DOHH2 (cell line): ENCODE data around the gene SPRR2G.

Source experiments
- EZH2phosphoT487 ChIP-seq: fragments of 200-600 bp; sonication (generic); IDR thresholded peaks from 2 replicates; pipeline ENCODE4 v1.6.1; 2017; ENCODE audit warnings: borderline replicate concordance, mild to moderate bottlenecking, antibody characterized with exemption, low read length, moderate library complexity, mixed read lengths
- TF ChIP-seq, protein P1 (sequence below): fragments of 200-600 bp; sonication (generic); IDR thresholded peaks from one replicate; pipeline ENCODE4 v1.5.1; 2014; ENCODE audit warnings: antibody characterized with exemption, mild to moderate bottlenecking, low read depth, low read length; ENCODE audit not compliant: poor library complexity, severe bottlenecking

DNA sequence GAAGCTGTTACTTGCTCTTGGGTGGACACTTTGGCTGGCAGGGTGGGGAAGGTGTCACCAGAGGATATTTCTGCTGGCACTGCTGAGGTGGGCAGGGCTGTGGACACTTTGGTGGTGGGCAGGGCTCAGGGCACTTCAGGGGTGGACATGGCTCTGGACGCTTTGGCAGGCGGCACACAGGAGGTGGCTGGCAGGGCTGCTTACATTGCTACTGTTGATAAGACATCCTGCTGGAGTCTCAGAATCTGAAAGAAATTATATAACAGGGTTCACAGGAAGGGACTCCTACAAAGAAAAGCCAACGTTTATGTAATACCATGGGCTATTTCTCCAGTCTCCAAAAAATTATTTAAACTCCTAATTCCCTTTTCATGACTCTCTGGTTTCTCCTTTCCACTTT lies 10.2 kb downstream of the SPRR2G start:
- no peak for TF ChIP-seq EZH2phosphoT487
- TF ChIP-seq, protein P1, sequence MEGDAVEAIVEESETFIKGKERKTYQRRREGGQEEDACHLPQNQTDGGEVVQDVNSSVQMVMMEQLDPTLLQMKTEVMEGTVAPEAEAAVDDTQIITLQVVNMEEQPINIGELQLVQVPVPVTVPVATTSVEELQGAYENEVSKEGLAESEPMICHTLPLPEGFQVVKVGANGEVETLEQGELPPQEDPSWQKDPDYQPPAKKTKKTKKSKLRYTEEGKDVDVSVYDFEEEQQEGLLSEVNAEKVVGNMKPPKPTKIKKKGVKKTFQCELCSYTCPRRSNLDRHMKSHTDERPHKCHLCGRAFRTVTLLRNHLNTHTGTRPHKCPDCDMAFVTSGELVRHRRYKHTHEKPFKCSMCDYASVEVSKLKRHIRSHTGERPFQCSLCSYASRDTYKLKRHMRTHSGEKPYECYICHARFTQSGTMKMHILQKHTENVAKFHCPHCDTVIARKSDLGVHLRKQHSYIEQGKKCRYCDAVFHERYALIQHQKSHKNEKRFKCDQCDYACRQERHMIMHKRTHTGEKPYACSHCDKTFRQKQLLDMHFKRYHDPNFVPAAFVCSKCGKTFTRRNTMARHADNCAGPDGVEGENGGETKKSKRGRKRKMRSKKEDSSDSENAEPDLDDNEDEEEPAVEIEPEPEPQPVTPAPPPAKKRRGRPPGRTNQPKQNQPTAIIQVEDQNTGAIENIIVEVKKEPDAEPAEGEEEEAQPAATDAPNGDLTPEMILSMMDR: no peak
